Cardiac muscle cell (in vitro differentiated cells and primary cell): Measurements from ENCODE around the gene NPAS3. TPM values are rescaled to one million over a fixed set of nuclear protein-coding genes. Genes with fewer than 3 reads are reported as not detected.
A peak's percentile ranks its signal among the peaks of the same experiment; 100 is the strongest.

ENCODE experiments used
- DNase-seq, 2 donors: peaks; one replicate each; pipeline versions ENCODE4 v3.0.0 to v3.0.0-alpha.2; 2010 to 2017; ENCODE audit warnings: low read depth in 1 of 2, low spot score in 1 of 2
- H3K27ac ChIP-seq: fragments of 200-600 bp; sonication (generic); 2 replicates; pipeline ENCODE4 v1.5.1; 2016
- H3K27me3 ChIP-seq: fragments of 200-600 bp; sonication (generic); 2 replicates; pipeline ENCODE4 v1.6.0; 2016; ENCODE audit warnings: control low read depth
- H3K36me3 ChIP-seq: fragments of 200-600 bp; sonication (generic); 2 replicates; pipeline ENCODE4 v1.5.1; 2016; ENCODE audit warnings: control low read depth
- H3K4me1 ChIP-seq: fragments of 200-600 bp; sonication (generic); 2 replicates; pipeline ENCODE4 v1.8.1; 2017; ENCODE audit warnings: low read depth, mild to moderate bottlenecking, mixed run types
- H3K4me3 ChIP-seq: fragments of 200-600 bp; sonication (generic); 2 replicates; pipeline ENCODE4 v1.5.1; 2016; ENCODE audit warnings: mild to moderate bottlenecking
- H3K9me3 ChIP-seq: fragments of 200-600 bp; sonication (generic); 2 replicates; pipeline ENCODE4 v1.5.1; 2017; ENCODE audit warnings: low read depth, mild to moderate bottlenecking, control low read depth
- CTCF ChIP-seq: IDR thresholded peaks from 2 replicates; pipeline ENCODE4 v1.5.1; 2012; ENCODE audit warnings: low read depth, mild to moderate bottlenecking, low read length
- polyA plus RNA-seq: library from polyadenylated mRNA; unstranded; fragments of >200 nt; fragmentation: Nextera tagmentation; extraction: Ambion mirVana; gene quantifications from 2 replicates; pipeline ENCODE4 v1.2.1, GENCODE V29; 2016
- total RNA-seq: library from RNA; depleted of rRNA; stranded (reverse); fragments of >200 nt; gene quantifications from 2 replicates; pipeline ENCODE4 v1.2.3, GENCODE V29; 2016

NPAS3 gene
- total and polyA plus RNA-seq, 2 experiments from 2014 or later, result 0.18 TPM

DNA sequence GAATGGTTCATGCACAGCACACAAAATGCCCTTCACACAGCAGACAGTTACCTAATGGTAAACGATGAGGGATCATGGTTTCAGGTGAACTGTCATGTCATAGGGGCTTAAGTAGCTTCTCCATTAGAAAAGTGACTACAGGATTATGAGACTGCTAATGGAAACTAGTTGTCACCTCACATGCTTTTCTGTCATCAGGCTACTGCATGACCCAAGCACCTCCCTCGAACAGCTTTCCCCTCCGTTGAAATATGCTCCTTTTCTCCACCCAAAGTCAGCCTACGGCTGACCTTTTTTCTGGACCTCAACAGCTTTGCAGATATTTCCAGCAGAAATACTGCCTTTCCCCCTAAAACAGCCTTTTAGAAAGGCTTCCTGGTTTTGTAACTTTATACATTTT lies 544.9 kb downstream of the NPAS3 start:
- Histone ChIP-seq H3K27me3 (no peaks in the 10 kb centered on the region), H3K36me3 (no peaks in the 10 kb centered on the region), H3K9me3 (no peaks in the 10 kb centered on the region), H3K4me3 (no peak overlapping the region), H3K27ac (no peak overlapping the region), H3K4me1 (peaks cover 22% of the 10 kb centered on the region)
- TF ChIP-seq CTCF, result no peak
- DNase-seq, result no peak

GRCh38 chr14:33484264-33484663 lies 545.6 kb downstream of the NPAS3 start:
- no peaks in the 10 kb centered on the region for H3K27me3 ChIP-seq
- DNase-seq, result peak; percentile 26 to 69
- TF ChIP-seq CTCF, result no peak

GRCh38 chr14:33486332-33486890 lies 547.7 kb downstream of the NPAS3 start:
- H3K4me1 ChIP-seq, result peaks cover 19% of the 10 kb centered on the region
- no peaks in the 10 kb centered on the region for H3K27me3 ChIP-seq
- no peaks in the 10 kb centered on the region for H3K9me3 ChIP-seq
- no peaks in the 10 kb centered on the region for H3K36me3 ChIP-seq
- H3K4me3 ChIP-seq, result no peak overlapping the region
- no peak for DNase-seq
- TF ChIP-seq CTCF, result no peak
- no peak overlapping the region for H3K27ac ChIP-seq

More at GRCh38 chr14:33484264-33484663, 545.6 kb downstream of the NPAS3 start:
- Histone ChIP-seq H3K9me3 (no peaks in the 10 kb centered on the region), H3K4me1 (peaks cover 19% of the 10 kb centered on the region), H3K27ac (no peak overlapping the region), H3K4me3 (no peak overlapping the region), H3K36me3 (no peaks in the 10 kb centered on the region)

GRCh38 chr14:33488582-33488981 lies 549.9 kb downstream of the NPAS3 start:
- Histone ChIP-seq H3K4me3 (no peak overlapping the region), H3K36me3 (no peaks in the 10 kb centered on the region), H3K27ac (no peak overlapping the region), H3K9me3 (no peaks in the 10 kb centered on the region), H3K4me1 (peaks cover 15% of the 10 kb centered on the region), H3K27me3 (no peaks in the 10 kb centered on the region)
- TF ChIP-seq CTCF, result no peak
- no peak for DNase-seq

DNA sequence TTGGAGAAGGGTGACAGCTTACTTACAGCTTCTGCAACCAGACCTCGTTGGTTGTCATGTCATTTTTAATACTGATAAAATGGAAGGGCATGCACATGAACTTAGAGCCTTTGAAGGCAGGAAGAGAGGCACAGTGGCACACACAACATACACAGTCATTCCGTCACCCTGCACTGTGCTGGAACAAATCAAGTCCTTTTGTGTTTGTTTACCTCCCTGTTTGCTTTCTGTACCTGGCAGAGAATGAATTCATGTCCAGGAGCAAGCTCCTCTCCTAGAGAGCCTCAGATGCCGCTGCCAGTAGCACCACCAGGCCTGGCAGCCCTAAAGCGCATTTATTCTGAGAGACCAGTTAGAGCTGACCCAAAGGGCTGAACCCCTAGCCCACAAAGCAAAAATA lies 551.9 kb downstream of the NPAS3 start:
- no peaks in the 10 kb centered on the region for H3K36me3 ChIP-seq
- no peak for TF ChIP-seq CTCF
- DNase-seq, result no peak
- H3K4me1 ChIP-seq, result no peaks in the 10 kb centered on the region
- no peaks in the 10 kb centered on the region for H3K27me3 ChIP-seq
- H3K9me3 ChIP-seq, result no peaks in the 10 kb centered on the region
- H3K27ac ChIP-seq, result no peak overlapping the region
- H3K4me3 ChIP-seq, result no peak overlapping the region
